Stimulated activated CD8-positive, alpha-beta memory T cell treated with anti-CD3 and anti-CD28 coated beads, Interleukin-15, amount 100 ng/mL, for 48 hours (primary cell): ENCODE data around the gene SHROOM2.

Source experiments
- DNase-seq, 2 donors: peaks; one replicate each; pipeline ENCODE4 v3.0.0-alpha.2; 2020; ENCODE audit warnings: low read depth in 2 of 2

SHROOM2 gene

DNA sequence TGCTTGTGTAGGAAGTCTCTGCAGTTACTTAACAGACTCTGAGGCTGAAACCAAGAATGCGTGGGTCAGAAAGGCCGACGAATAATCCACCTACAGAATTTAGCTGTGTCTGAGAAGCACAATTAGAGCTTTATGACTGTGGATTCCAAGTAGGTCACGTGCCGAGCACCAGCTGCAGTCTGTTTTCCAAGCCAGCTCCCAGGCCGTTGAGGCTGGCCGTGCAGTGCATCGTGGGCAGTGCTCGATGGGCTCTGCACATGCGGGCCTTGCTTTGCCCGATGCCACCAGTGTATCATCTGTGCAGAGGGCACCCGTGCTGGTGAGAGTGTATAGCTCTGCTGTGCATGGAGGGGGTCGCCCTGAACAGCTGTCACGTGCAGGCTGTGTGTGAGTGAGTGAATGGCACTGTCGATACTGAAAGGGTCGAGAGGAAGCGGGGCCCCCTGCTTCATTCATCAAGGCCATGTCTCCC, 113.4 kb downstream of the SHROOM2 start:
- peak in 1 of 2 donors; percentile 8 for DNase-seq

DNA sequence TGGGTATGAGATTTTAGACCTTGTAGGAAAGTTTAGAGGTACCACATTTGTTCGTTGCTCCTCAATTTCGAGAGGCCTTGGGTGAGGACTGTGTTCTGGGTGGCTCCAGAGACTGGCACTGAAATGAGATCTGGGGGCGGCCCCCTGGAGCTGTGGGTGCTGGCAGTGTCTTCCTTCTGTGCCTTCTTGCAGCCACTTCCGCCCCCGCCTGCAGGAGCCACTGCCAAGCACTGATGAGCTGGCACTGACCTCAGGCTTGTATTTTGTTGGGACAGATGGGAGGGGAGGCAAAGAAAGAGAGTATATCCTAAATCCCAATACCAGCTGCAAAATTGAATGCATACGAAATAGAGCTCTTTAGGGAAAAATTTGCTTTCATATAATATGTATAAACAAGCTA, 116.4 kb downstream of the SHROOM2 start:
- no peak for DNase-seq

DNA sequence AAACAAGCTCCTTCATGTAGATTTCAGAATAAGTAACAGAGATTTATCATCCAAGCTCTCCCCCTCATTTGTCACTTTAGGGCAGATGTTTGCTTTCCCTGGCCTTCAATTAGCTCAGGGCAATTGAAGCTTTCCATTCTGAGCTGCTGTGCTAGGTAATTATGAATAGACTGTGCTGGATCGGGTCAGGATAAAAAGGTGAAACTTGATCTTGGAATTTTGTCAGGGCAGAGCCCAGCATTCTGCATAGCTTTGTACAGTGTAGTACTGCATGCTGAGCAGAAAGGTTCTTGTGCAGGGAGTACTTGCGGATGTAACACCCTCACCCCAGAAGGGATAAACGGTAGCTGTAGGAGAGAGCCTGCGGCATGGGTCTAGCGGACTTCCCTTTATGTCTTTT, 116.9 kb downstream of the SHROOM2 start:
- no peak for DNase-seq

DNA sequence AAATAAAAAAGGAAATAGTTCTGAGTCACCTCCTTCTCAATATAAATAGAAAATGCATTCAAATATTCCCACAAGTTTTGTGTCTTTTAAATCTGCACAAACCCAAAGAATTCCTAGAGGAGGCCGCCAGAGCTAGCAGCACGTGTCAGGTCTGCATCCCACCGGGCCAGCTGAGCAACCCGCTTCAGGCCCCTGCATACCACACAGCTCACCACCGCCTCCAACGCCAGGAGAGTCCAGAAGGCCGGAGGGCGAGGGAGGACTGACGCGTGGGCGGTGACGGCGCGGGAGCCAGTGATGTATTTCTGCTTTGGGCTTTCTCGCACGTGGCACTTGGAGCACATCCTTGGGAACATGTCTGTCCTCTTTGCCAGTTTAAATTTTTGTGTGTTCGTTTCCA, 119.1 kb downstream of the SHROOM2 start:
- no peak for DNase-seq

DNA sequence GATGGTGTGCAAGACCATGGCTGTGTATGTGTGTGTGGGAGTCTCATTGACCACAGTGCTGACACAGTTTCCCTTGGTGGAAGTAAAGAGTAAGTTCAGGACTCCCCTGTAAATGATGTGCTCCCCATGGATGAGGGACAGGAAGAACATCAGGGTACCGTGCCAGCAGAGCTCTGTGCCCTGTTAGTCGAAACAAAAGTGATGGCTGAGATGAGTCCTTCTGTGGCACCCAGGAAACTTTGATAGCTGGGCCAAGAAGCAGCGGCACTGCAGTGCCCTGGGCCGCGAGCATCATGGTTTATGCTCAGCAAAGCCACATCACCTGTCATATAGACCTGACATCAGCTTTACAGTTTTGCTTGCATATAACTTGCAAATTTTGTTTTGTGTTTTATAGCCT, 119.5 kb downstream of the SHROOM2 start:
- no peak for DNase-seq

DNA sequence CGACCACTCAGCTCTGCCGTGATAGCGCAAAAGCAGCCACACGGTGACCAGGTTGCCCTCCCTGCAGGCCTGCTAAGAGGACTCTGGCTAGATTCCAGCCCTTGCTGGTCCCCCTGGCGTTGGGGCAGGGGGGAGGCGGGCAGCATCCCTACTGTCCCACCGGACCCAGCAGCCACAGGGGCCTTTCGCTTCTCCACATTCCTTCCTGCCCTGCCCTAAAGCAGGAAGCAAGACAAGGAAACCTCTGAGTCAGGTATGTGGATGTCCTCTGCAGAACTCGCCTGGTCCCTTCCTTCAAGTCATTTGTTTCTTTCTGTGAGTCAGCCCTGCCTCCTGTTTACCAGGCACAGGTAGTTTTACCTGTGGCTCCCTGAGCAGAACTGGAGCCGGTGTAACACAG, 120.7 kb downstream of the SHROOM2 start:
- no peak for DNase-seq

DNA sequence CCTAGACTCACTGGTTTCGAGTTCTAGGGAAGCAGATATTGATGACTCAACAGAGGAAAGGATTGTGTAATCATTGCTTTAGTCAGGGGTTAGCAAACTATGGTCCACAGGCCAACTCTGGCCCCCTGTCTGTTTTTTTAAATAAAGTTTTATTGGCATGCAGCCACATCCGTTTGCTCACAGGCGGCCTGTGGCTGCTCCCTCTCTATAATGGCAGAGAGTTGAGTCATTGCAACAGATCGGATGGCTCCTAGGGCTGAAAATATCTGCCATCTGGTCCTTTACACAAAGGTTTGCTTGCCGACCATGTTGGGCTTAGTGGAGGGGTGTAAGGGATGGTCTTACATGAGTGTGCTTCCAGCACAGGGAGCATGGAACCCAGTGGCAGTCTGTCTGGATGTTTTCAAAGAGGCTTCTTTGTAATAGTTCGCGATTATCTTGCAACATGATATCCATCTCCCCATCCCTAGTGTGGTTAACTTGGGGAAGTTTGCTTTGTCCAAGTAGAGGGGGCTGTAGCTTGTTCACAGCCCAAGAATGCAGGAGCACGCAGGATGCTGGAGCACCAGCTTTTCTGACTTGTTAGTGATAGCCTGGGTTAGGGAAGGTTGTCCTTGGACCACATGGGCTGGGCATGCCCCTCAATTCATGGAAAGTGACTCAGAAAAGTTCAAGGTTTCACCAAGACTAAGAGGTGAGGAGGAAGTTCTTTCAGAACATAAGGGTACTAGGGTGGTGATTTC, 121.6 kb downstream of the SHROOM2 start:
- no peak for DNase-seq

DNA sequence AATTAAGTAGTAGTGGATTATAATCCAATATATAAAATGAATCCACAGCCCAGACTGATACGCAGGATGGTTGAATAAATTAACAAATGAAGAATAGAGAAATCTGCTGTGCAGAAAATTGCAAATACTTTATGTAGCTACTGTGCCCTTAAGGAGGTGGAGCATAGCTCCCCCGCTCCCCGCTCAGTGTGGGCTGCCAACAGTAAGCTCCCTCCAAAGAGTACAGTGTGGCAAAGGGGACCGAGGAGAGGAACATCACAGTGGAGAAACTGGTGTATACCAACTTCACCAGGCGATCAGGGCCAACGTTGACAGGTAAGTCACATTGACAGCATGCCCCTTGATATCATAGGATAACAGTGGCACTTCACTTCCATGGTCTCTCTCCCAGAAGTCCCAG, 123.0 kb downstream of the SHROOM2 start:
- DNase-seq = no peak

DNA sequence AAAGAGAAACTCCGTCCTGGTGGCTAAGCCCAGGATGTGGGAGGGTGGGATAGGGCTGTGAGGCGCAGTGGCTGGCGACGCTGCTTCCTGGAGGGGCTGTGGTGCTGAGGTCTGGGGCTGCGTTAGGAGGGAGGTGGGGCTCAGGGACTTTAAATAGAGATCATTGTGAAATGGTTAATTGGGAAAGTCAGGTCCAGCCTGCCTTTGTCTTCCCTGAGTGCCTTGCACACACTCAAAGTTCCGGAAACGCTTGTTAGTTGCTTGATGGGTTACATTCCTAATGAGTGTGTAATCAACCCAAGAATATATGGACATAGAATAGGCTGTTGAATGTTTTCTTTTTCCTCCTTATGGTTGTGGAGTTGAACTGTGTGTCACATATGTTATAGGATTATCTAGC, 125.3 kb downstream of the SHROOM2 start:
- no peak for DNase-seq

DNA sequence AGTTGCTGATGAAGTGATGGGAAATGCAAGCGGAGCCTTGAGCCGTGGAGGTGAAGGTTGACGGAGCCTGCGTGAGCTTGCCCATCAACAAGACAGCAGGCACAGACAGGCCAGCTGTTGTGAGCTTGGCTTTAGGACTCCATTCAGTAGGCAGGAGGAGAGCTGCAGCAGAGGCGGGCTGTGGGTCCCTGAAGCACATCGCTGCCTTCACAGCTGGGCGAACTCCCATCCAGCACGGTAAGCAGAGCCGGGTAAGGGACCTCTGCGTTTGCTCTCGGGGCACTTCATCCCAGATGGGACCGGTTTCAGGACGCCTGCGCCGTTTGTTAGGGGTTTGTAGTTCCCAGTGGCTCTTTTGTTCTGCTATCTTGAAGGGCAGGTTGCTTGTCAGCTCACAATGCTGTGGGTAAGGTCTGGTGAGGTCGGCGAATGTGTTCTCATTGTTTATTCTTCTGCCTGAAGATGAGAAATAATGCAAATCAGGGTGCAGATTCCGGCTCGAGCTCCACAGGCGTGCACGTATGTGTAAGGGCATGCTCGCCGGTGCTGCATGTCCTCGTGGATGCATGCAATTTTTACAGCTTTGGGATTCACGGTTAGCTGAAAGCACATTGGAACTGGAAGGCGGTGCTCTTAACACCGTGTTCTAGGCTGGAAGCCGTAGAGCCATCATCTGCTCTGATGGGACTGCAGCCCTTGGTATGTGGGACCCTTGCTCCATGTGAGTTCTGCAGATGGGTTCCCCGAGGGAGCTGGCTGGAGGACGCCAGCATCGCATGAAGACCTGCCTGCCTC, 126.3 kb downstream of the SHROOM2 start:
- no peak for DNase-seq

DNA sequence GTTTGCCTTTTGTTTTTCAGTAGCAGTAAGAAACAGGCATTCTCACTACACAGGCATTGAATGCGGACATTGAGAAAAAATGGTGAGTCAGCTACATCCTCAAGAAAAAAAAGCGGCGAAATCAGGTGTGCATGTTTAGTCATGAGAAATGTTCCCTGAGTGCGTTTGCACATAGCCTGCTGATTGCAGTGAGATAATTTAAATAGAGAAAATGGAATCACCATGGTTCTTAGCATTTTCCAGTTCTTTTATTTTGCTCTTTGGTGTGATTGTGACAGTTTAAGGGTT, 126.9 kb downstream of the SHROOM2 start:
- no peak for DNase-seq

DNA sequence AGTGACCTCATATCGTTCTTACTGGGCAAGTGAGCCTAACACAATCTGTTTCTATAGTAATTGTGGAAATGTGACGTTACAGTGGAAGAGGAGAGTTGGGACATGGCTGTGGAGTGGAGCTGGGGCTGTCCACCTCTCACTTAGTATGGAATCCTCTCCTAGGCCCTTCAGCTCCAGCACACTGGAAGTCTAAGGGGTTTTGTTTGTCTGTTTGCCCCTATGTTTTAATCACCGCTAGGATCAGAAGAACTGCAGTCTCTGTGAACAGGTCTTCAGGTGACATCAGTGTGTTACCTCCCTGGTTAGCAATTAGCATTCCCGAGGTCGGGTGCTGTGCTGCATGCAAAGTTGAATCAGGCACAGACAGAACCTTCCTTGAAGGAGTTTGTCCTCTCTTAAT, 131.6 kb downstream of the SHROOM2 start:
- no peak for DNase-seq

DNA sequence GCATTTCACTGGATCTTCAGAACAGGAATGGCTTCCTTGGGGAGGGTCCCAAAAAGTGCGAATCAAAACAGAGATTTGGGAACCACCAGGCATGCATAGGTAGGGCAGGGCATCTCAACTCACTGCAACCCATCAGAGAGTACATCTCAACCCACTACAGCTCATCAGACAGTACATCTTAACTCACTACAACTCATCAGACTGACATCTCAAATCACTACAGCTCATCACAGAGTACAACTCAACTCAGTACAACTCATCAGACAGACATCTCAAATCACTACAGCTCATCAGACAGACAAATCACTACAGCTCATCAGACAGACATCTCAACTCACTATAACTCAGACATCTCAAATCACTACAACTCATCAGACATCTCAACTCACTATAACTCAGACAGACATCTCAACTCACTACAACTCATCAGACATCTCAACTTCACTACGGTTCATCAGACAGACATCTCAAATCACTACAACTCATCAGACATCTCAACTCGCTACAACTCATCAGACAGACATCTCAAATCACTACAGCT, 133.5 kb downstream of the SHROOM2 start:
- DNase-seq = no peak

DNA sequence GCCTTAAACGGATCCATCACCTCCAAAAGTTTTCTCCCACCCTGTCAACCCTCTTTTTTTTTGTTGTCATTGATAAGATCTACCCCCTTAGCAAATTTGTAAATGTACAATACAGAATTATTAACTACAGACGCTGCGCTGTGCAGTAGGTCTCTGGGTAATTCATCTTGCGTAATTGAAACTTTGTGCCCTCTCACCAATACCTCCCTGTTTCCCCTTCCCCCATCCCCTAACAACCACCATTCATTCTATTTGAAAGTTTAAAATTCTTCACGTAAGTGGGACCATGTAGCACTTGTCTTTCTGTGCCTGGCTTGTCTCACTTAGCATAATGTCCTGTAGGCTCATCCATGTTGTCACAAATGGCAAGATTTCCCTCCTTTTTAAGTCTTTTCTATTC, 135.2 kb downstream of the SHROOM2 start:
- no peak for DNase-seq

DNA sequence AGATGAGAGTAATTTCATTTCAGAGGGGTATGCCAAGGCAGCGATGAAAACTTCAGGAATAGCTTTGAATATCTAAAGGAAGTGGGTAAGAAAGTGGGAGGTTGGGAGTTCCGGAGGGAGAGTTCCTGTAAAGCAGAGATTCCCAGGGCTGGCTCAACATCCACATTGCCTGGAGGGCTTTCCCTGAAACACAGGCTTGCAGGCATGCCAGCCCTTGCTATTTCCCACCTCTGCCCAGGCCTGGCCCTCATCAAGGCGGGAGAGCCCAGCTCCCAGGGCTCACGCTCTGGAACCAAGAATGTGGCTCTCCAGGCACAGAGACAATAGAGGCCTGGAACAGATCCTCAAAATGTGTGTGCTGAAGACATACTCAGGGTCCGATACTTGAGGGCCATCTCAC, 137.1 kb downstream of the SHROOM2 start:
- DNase-seq = no peak

DNA sequence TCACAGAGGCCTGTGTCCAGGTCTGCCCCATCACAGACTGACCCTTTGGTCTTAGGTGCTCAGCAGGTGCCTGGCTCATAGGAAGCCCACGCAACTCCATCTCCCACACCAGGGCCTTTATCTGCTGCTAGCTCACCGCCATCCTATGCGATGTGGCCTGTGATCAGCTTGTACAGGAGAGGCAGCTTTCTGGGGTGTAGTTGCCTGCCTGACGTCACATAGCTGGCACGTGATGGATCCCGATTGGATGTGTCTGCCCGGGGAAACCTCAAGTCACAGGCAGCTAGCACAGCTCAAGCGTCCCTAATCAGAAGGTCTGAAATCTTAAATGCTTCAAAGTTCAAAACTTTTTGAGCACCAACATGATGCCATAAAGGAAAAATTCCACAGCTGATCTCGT, 139.8 kb downstream of the SHROOM2 start:
- no peak for DNase-seq

DNA sequence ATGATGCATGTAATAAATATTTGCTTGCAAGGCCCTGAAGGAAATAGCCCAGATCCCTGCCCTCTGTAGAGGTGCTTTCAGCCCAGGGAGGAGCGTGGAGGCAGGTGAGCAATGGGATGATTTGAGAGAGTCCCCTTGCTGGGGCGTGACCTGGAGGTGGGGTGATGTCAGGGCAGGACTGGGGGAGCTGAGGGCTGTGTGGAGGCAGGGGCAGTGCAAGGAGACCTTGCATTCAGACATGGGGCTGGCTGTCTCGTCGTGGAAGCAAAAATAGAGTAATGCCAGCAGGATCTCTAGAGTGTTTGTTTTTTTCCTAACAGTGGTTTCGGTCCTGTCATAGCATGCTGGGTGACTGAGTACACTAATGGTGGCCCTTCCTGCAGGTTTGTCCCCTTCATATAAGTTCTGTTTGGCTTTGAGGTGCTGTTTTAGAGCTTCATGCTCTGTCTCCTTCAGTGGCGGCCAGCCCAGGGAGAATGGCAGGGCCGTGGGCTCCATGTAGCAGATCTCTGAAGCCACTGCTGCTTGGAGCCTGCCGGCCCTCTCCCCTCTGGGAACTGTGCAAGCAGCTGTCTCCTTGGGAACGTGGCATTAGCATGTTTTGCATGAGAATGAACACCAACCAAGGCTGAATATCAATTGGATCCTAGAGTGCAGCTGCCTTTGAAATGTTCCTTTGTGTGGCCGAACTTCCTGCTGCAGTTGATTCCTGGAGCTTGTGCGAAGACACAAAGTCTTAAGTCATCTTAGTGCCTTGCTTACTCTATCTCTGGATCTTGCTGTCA, 141.7 kb downstream of the SHROOM2 start:
- no peak for DNase-seq

DNA sequence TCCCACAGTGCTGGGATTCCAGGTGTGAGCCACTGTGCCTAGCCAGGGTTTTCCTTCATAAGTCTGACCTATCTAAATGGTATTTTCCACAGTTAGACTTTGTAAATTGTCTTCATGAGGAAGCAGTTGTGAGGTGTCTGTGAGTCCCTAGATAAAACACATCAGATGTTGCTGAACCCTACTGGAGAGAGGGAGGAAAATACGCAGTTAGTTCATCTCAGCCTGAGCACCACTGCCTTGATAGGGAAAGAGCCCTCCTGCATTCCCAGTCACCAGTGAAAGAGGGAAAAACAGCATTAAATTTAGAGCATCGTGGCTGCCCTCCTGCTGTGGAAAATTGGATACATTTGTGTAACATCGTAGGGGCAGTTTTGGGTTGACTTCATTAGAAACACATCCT, 149.2 kb downstream of the SHROOM2 start:
- no peak for DNase-seq

DNA sequence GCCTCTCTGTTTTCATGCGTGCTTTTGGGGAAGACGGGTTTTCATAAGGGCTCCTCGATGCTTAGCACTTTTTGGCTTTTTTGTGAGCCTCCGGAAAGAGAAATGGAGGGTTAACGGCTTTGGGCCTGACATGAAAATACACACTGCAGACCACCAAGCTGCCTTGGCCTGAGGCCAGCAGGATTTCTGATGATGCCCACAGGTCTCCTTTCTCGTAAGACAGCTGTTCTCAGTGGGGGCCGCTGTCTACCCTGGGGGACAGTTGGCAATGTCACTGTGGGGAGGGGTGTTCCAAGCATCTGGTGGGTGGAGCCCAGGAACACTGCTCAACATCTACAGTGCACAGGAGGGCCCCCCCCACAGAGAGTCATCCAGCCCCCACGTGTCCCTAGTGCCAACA, 151.5 kb downstream of the SHROOM2 start:
- no peak for DNase-seq

DNA sequence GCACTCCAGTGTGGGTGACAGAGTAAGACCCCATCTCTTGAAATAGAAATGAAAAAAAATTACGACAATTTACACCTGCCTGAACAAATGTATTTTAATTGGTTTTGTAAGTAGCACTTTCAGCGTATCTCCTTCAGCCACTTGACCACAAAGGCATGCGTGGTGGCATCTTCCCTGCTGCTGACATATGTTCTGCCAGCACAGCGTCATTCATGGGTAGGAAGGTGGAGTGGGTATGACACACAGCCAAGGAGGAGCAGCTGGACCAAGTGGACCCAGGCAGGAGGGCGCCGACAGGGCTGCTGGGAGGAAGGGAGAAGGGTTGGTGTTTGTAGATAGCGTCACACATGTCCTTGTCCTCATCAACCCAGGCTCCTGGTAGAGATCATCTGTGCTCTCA, 152.3 kb downstream of the SHROOM2 start:
- DNase-seq = no peak

DNA sequence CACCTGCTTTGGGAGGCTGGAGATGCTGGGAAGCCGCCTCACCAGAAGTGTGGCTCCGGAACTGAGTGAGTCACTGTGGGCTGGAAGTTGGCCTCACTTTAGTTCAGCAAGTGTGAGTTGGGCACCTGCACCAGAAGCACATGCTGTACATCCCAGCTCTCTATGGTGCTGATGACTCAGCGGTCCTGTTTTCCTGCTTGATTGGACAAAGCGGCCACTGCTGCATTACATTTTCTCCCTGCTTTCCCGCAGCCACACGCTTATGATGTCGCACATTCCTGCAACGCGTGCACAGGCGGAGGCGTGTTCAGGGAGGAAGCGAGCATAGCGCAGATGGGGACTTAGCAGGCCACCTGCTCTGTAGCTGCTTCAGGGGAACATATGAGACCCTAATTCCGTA, 154.2 kb downstream of the SHROOM2 start:
- no peak for DNase-seq

DNA sequence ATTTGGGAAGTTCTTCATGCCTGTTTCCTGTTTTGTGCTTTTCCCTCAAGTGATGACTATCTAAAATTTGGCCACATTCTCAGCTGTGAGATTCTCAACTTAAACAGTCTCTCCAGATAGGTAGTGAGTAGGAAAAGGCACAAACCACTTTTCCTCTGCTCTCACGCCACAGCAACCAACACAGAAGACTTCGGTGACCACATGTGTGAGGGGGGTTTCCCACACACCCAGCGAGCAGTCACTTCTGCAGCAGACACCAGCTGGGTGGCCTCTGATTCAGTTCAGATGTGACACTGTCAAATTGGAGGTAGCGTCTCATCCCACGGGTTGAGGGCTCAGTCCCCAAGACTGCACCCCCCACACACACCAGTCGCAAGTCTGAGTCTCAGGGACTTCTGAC, 155.9 kb downstream of the SHROOM2 start:
- peak; percentile 73 to 76 for DNase-seq

DNA sequence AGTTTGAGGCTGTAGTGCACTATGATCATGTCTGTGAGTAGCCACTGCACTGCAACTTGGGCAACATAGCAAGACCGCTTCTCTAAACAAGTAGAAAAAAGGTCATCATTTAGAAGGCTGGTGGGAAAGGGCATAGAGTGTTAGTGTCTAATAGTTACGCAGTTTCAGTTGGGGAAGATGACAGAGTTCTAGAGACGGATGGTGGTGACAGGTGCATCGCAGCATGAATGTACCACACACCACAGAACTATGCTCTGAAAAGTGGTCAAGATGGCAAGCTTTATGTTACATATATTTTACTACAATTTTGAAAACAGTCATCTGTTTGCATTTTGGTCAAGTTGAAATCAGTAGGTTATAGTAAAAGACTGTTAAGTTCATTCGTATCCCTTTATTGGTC, 157.2 kb downstream of the SHROOM2 start:
- DNase-seq = no peak
